DOHH2 (cell line): Measurements from ENCODE around the gene GABRB1.

Source experiments
- EZH2phosphoT487 ChIP-seq: fragments of 200-600 bp; sonication (generic); IDR thresholded peaks from 2 replicates; pipeline ENCODE4 v1.6.1; 2017; ENCODE audit warnings: borderline replicate concordance, mild to moderate bottlenecking, antibody characterized with exemption, low read length, moderate library complexity, mixed read lengths
- TF ChIP-seq, protein P1 (sequence below): fragments of 200-600 bp; sonication (generic); IDR thresholded peaks from one replicate; pipeline ENCODE4 v1.5.1; 2014; ENCODE audit warnings: antibody characterized with exemption, mild to moderate bottlenecking, low read depth, low read length; ENCODE audit not compliant: poor library complexity, severe bottlenecking

DNA sequence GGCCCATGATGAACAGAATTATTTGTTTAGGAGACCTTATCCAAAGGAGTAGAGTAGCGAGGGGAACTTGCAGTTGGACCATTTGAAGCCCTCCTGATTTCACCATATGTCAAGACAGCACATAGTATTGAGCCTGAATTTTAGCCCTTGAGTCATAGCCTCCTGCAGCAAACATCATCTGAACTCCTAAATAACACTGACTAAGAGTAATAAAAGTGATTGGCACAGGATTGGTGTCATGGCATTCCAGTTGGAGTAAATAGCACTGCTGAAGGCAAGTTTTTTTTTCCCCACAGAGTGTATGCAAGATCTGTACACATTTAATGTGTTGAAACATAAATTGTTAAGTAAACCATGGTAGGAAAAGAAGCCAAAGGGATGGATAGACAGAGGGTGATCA is 343.1 kb downstream of the GABRB1 start:
- TF ChIP-seq, protein P1, sequence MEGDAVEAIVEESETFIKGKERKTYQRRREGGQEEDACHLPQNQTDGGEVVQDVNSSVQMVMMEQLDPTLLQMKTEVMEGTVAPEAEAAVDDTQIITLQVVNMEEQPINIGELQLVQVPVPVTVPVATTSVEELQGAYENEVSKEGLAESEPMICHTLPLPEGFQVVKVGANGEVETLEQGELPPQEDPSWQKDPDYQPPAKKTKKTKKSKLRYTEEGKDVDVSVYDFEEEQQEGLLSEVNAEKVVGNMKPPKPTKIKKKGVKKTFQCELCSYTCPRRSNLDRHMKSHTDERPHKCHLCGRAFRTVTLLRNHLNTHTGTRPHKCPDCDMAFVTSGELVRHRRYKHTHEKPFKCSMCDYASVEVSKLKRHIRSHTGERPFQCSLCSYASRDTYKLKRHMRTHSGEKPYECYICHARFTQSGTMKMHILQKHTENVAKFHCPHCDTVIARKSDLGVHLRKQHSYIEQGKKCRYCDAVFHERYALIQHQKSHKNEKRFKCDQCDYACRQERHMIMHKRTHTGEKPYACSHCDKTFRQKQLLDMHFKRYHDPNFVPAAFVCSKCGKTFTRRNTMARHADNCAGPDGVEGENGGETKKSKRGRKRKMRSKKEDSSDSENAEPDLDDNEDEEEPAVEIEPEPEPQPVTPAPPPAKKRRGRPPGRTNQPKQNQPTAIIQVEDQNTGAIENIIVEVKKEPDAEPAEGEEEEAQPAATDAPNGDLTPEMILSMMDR, result no peak
- TF ChIP-seq EZH2phosphoT487, result no peak
